Activated T-helper 17 cell treated with anti-CD3 and anti-CD28 coated beads, Interleukin-2, amount 50 U/mL, for 72 hours (primary cell): ENCODE results near the gene SPDYE4. TPM values are rescaled to one million over a fixed set of nuclear protein-coding genes. Genes with fewer than 3 reads are reported as not detected.

Experiments
- total RNA-seq, 2 donors: library from RNA; stranded (reverse); gene quantifications; one replicate each; pipeline ENCODE4 v1.2.3, GENCODE V29; 2022

Gene SPDYE4
- total RNA-seq, 2 donors from 2014 or later: not detected

Other genes starting within 250 kb of the SPDYE4 start
- gene MYH10, start 127.8 kb downstream of the SPDYE4 start, total RNA-seq: 10 to 100 TPM; 13.9 to 34.7 TPM
- under 1 TPM in 1 of 2 donors, not detected in 1; 0.32 TPM for gene CCDC42, start 13.7 kb downstream of the SPDYE4 start, total RNA-seq
- gene MFSD6L, start 40.8 kb upstream of the SPDYE4 start, total RNA-seq: under 1 TPM; 0.87 to 0.91 TPM
- gene PIK3R6, start 109.1 kb upstream of the SPDYE4 start, total RNA-seq: 1 to 10 TPM; 4.6 to 7.6 TPM
- gene PIK3R5, start 207.2 kb upstream of the SPDYE4 start, total RNA-seq: 10 to 100 TPM; 47.2 to 78.6 TPM